HepG2 (cell line): Measurements from ENCODE around the gene CDK2AP2.
"Not testable (repeated sequence)": the region's sequence is repeated elsewhere in the genome, so short reads cannot be mapped to it uniquely, and the experiment has no call there.

ENCODE experiments used
- ZNF441 ChIP-seq: sonication (generic); formaldehyde crosslinking; IDR thresholded peaks from 2 replicates; pipeline ENCODE4 v1.7.0; 2021; ENCODE audit warnings: missing genetic modification reagents, borderline replicate concordance
- TF ChIP-seq, protein P1 (sequence below): sonication (generic); formaldehyde crosslinking; IDR thresholded peaks from 2 replicates; pipeline ENCODE4 v1.8.1; 2022; ENCODE audit warnings: low read depth, mild to moderate bottlenecking, missing genetic modification reagents
- TF ChIP-seq, protein P2 (sequence below): sonication (generic); formaldehyde crosslinking; IDR thresholded peaks from 2 replicates; pipeline ENCODE4 v1.4.0; 2020; ENCODE audit warnings: missing genetic modification reagents
- TF ChIP-seq, protein P3 (sequence below): sonication (generic); formaldehyde crosslinking; IDR thresholded peaks from 2 replicates; pipeline ENCODE4 v1.8.0; 2022; ENCODE audit warnings: mild to moderate bottlenecking, missing genetic modification reagents, moderate library complexity

DNA sequence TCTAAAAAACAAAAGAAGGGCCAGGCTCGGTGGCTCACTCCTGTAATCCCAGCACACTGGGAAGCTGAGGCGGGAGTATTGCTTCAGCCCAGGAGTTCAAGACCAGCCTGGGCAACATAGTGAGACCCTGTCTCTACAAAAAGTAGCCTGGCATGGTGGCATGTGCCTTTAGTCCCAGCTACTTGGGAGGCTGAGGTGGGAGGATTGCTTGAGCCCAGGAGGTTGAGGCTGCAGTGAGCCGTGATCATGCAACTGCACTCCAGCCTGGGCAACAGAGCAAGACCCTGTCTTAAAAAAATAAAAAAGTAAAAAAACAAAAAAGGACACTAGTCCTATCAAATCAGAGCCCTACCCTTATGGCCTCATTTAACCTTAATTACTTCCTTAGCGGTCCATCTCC, 3.6 kb upstream of the CDK2AP2 start:
- TF ChIP-seq, protein P1, sequence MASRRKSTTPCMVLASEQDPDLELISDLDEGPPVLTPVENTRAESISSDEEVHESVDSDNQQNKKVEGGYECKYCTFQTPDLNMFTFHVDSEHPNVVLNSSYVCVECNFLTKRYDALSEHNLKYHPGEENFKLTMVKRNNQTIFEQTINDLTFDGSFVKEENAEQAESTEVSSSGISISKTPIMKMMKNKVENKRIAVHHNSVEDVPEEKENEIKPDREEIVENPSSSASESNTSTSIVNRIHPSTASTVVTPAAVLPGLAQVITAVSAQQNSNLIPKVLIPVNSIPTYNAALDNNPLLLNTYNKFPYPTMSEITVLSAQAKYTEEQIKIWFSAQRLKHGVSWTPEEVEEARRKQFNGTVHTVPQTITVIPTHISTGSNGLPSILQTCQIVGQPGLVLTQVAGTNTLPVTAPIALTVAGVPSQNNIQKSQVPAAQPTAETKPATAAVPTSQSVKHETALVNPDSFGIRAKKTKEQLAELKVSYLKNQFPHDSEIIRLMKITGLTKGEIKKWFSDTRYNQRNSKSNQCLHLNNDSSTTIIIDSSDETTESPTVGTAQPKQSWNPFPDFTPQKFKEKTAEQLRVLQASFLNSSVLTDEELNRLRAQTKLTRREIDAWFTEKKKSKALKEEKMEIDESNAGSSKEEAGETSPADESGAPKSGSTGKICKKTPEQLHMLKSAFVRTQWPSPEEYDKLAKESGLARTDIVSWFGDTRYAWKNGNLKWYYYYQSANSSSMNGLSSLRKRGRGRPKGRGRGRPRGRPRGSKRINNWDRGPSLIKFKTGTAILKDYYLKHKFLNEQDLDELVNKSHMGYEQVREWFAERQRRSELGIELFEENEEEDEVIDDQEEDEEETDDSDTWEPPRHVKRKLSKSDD, result not testable (repeated sequence)
- TF ChIP-seq, protein P2, sequence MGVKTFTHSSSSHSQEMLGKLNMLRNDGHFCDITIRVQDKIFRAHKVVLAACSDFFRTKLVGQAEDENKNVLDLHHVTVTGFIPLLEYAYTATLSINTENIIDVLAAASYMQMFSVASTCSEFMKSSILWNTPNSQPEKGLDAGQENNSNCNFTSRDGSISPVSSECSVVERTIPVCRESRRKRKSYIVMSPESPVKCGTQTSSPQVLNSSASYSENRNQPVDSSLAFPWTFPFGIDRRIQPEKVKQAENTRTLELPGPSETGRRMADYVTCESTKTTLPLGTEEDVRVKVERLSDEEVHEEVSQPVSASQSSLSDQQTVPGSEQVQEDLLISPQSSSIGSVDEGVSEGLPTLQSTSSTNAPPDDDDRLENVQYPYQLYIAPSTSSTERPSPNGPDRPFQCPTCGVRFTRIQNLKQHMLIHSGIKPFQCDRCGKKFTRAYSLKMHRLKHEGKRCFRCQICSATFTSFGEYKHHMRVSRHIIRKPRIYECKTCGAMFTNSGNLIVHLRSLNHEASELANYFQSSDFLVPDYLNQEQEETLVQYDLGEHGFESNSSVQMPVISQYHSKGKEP (CRISPR knock-in tag), result not testable (repeated sequence)
- not testable (repeated sequence) for TF ChIP-seq ZNF441 (CRISPR knock-in tag)
- TF ChIP-seq, protein P3, sequence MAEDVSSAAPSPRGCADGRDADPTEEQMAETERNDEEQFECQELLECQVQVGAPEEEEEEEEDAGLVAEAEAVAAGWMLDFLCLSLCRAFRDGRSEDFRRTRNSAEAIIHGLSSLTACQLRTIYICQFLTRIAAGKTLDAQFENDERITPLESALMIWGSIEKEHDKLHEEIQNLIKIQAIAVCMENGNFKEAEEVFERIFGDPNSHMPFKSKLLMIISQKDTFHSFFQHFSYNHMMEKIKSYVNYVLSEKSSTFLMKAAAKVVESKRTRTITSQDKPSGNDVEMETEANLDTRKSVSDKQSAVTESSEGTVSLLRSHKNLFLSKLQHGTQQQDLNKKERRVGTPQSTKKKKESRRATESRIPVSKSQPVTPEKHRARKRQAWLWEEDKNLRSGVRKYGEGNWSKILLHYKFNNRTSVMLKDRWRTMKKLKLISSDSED (CRISPR knock-in tag), result not testable (repeated sequence)
